GM12873 (cell line): ENCODE results near the gene CRB2.

Experiments used
- TF ChIP-seq, protein P1 (sequence below): IDR thresholded peaks from 2 replicates; pipeline ENCODE4 v1.5.1; 2012; ENCODE audit warnings: low read depth, mild to moderate bottlenecking, moderate library complexity, low read length, control low read depth; ENCODE audit not compliant: insufficient read depth; ENCODE audit errors: missing control alignments

CRB2 gene

DNA sequence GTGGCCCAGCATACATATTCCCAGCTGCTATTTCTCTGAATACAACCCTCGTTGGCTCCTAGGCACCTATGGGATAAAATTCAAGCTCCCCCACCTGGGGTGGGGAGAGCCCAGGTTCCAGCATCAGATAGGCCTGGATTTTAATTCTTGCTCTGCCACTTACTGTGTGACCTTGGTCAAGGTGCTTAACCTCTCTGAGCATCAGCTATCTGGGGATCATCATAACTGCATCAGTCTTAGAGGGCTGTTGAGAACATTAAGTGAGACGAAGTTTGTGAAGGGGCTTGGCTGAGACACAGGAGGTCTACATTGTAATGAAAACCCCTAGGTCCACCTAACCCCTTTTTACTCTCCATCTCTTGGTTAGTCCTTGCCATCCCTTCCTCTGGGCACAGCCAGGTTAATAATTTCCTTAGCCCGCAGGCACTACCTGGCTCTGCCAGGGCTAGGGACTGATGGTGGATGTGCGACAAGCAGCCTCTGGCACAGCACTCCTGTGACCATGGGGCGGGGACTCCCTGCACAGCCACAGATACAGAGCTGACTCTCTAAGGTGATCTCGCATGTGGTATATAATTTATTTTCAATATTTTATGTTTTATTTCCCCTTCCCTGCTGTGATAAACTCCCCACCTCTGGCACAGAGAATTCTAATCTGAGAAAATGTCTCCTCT lies 68.7 kb downstream of the CRB2 start:
- TF ChIP-seq, protein P1, sequence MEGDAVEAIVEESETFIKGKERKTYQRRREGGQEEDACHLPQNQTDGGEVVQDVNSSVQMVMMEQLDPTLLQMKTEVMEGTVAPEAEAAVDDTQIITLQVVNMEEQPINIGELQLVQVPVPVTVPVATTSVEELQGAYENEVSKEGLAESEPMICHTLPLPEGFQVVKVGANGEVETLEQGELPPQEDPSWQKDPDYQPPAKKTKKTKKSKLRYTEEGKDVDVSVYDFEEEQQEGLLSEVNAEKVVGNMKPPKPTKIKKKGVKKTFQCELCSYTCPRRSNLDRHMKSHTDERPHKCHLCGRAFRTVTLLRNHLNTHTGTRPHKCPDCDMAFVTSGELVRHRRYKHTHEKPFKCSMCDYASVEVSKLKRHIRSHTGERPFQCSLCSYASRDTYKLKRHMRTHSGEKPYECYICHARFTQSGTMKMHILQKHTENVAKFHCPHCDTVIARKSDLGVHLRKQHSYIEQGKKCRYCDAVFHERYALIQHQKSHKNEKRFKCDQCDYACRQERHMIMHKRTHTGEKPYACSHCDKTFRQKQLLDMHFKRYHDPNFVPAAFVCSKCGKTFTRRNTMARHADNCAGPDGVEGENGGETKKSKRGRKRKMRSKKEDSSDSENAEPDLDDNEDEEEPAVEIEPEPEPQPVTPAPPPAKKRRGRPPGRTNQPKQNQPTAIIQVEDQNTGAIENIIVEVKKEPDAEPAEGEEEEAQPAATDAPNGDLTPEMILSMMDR = no peak

DNA sequence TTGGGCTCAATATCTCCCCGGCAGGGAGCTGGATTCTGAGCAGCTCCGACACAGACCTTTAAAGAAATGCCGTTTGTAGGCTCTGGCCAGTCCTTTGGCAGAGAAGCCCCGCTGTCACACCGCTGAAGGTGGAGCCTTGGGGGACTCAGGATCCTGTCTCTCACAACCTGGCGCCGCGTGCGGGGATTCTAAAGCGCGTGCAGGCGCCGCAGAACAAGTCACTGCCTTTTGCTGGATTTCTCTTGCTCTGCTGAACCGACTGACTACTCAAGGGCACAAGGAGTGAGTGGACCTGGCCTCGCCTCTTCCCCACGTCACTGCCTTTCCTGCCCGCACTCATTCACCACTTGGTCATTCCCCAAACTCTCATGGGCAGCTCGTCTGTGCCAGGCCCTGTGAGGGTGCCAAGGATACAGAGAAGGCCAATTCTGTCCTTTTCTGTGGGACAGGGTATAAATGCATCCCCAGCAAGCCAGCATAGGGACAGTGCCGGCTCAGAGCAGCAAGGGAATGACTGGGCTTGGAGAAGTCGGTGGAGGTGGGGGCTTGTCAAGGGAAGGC lies 69.3 kb downstream of the CRB2 start:
- TF ChIP-seq, protein P1 = no peak

DNA sequence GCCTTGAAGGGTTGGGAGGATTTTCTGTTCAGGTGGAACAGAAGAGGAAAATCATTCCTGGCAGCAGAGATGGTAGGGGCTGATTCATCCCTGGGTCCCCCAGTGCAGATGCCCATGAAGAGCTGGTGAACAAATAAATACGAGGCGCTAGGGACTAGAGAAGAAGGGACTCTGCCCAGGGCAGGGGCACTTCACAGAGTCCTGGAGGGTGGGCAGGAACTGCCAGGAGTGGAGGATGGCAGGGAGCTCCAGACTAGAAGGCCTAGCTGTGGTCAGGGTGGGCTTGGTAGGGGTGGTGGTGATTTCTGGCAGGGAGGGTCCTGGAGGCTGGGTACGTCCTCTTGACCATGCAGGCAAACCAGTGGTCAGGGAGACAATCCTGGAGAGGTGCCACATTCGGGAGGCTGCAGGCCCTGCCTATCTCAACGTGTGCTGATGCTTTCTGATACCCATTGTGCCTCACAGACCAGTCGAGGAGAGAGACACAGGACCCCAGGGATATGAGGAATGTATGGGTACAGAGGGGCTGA lies 69.9 kb downstream of the CRB2 start:
- TF ChIP-seq, protein P1 = no peak

DNA sequence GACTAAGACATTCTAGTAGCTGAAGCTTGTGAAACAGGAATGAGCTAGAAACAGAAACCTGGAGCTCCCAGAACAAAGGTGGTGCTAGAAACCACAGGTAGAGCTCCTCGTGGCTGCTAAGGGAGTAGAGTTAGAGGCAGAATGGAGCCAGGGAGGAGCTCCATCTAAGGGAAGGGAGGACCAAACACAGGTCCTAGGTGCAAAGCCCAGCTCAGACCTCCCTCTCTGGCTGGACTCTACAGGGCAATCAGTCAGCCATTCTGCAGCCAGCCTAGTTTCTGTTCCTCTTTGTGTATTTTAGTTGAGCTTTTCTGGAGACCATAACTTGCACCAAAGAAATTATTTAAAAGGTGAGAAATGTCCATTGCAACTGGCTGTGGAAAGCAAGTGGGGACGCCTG lies 70.4 kb downstream of the CRB2 start:
- TF ChIP-seq, protein P1 = peak; percentile 35
